Neural progenitor cell (in vitro differentiated cells): ENCODE measurements around the gene EPSTI1. TPM values are rescaled to one million over a fixed set of nuclear protein-coding genes. Genes with fewer than 3 reads are reported as not detected.

Experiments
- DNase-seq: peaks from one replicate; pipeline ENCODE4 v3.0.0-alpha.2; 2016; ENCODE audit warnings: low spot score
- H2AFZ ChIP-seq: fragments of 200-600 bp; sonication (generic); replicated peaks from 2 replicates; pipeline ENCODE4 v1.6.1; 2016; ENCODE audit warnings: antibody characterized with exemption
- H3F3A ChIP-seq: fragments of 200-600 bp; sonication (generic); 2 replicates; pipeline ENCODE4 v1.6.1; 2016; ENCODE audit warnings: antibody characterized with exemption, low read depth
- H3K27ac ChIP-seq: fragments of 200-600 bp; sonication (generic); 2 replicates; pipeline ENCODE4 v1.5.1; 2016; ENCODE audit warnings: mild to moderate bottlenecking
- H3K27me3 ChIP-seq: fragments of 200-600 bp; sonication (generic); 2 replicates; pipeline ENCODE4 v1.6.1; 2016; ENCODE audit warnings: mild to moderate bottlenecking, moderate library complexity
- H3K36me3 ChIP-seq: fragments of 200-600 bp; sonication (generic); 2 replicates; pipeline ENCODE4 v1.5.1; 2016
- H3K4me1 ChIP-seq: fragments of 200-600 bp; sonication (generic); 2 replicates; pipeline ENCODE4 v1.6.1; 2016; ENCODE audit warnings: mixed run types
- H3K4me2 ChIP-seq: fragments of 200-600 bp; sonication (generic); 2 replicates; pipeline ENCODE4 v1.6.1; 2016
- H3K4me3 ChIP-seq: fragments of 200-600 bp; sonication (generic); 2 replicates; pipeline ENCODE4 v1.5.1; 2016
- H3K79me2 ChIP-seq: fragments of 200-600 bp; sonication (generic); 2 replicates; pipeline ENCODE4 v1.6.1; 2016; ENCODE audit warnings: low read depth
- H3K9ac ChIP-seq: fragments of 200-600 bp; sonication (generic); 2 replicates; pipeline ENCODE4 v1.6.1; 2016
- H3K9me3 ChIP-seq: fragments of 200-600 bp; sonication (generic); 2 replicates; pipeline ENCODE4 v1.5.1; 2016; ENCODE audit warnings: low read depth
- H4K20me1 ChIP-seq: fragments of 200-600 bp; sonication (generic); 2 replicates; pipeline ENCODE4 v1.6.1; 2016; ENCODE audit warnings: low read depth
- H3K27ac Mint-ChIP-seq: 3 replicates; pipeline ENCODE4 v1.8.0; 2021; ENCODE audit warnings: mixed read lengths
- H3K27me3 Mint-ChIP-seq: 2 replicates; pipeline ENCODE4 v1.8.0; 2022; ENCODE audit warnings: low read depth, mild to moderate bottlenecking, inconsistent platforms, moderate library complexity, mixed read lengths; ENCODE audit not compliant: insufficient read depth
- H3K36me3 Mint-ChIP-seq: 3 replicates; pipeline ENCODE4 v1.8.0; 2021; ENCODE audit warnings: mixed read lengths
- H3K4me1 Mint-ChIP-seq: 3 replicates; pipeline ENCODE4 v1.8.0; 2021; ENCODE audit warnings: mixed read lengths
- H3K4me3 Mint-ChIP-seq: 3 replicates; pipeline ENCODE4 v1.8.0; 2021; ENCODE audit warnings: mild to moderate bottlenecking, moderate library complexity, mixed read lengths
- H3K9me3 Mint-ChIP-seq: 3 replicates; pipeline ENCODE4 v1.8.0; 2020; ENCODE audit warnings: mixed read lengths
- CTCF ChIP-seq: fragments of 200-600 bp; sonication (generic); IDR thresholded peaks from 2 replicates; pipeline ENCODE4 v1.5.1; 2017; ENCODE audit warnings: antibody characterized with exemption, mild to moderate bottlenecking
- EZH2 ChIP-seq: fragments of 200-600 bp; sonication (generic); IDR thresholded peaks from 2 replicates; pipeline ENCODE4 v1.6.1; 2017; ENCODE audit warnings: antibody characterized with exemption, mild to moderate bottlenecking, moderate library complexity
- EZH2phosphoT487 ChIP-seq: fragments of 200-600 bp; sonication (generic); IDR thresholded peaks from 2 replicates; pipeline ENCODE4 v1.6.1; 2017; ENCODE audit warnings: antibody characterized with exemption
- total RNA-seq: library from RNA; depleted of rRNA; stranded (reverse); fragments of >200 nt; gene quantifications from 2 replicates; pipeline ENCODE4 v1.2.3, GENCODE V29; 2015; ENCODE audit warnings: low replicate concordance

Gene EPSTI1
- total RNA-seq, 1 donor from 2014 or later = 0.32 TPM

- no peak overlapping the region for H3K4me2 ChIP-seq
- H3K36me3 ChIP-seq = no peaks in the 10 kb centered on the region
- H3K9me3 ChIP-seq = no peaks in the 10 kb centered on the region
- no peak overlapping the region for H3K4me3 Mint-ChIP-seq
- H3K36me3 Mint-ChIP-seq = no peaks in the 10 kb centered on the region
- H3K4me1 ChIP-seq = no peaks in the 10 kb centered on the region
- no peak for TF ChIP-seq CTCF
- no peak for TF ChIP-seq EZH2
- no peak for TF ChIP-seq EZH2phosphoT487
- no peaks in the 10 kb centered on the region for H3K4me1 Mint-ChIP-seq
- H3F3A ChIP-seq = no peaks in the 10 kb centered on the region
- no peak overlapping the region for H3K27ac ChIP-seq
- no peak overlapping the region for H2AFZ ChIP-seq
- no peaks in the 10 kb centered on the region for H3K9me3 Mint-ChIP-seq
- DNase-seq = no peak
- peaks cover 2% of the 10 kb centered on the region for H3K27me3 Mint-ChIP-seq
- H3K9ac ChIP-seq = no peak overlapping the region
- no peaks in the 10 kb centered on the region for H3K27me3 ChIP-seq
- H3K4me3 ChIP-seq = no peak overlapping the region
- H3K27ac Mint-ChIP-seq = no peak overlapping the region
- no peaks in the 10 kb centered on the region for H4K20me1 ChIP-seq
- H3K79me2 ChIP-seq = no peaks in the 10 kb centered on the region
These were observed 139.9 kb downstream of the EPSTI1 start for GRCh38 chr13:42852136-42852535.

- Mint-ChIP-seq H3K9me3 (no peaks in the 10 kb centered on the region), H3K4me3 (no peak overlapping the region), H3K36me3 (no peaks in the 10 kb centered on the region), H3K27ac (no peak overlapping the region), H3K27me3 (peaks cover 2% of the 10 kb centered on the region), H3K4me1 (no peaks in the 10 kb centered on the region)
- Histone ChIP-seq H3K9ac (no peak overlapping the region), H3K9me3 (no peaks in the 10 kb centered on the region), H3K79me2 (no peaks in the 10 kb centered on the region), H3K4me1 (no peaks in the 10 kb centered on the region), H3K36me3 (no peaks in the 10 kb centered on the region), H3F3A (no peaks in the 10 kb centered on the region), H2AFZ (no peak overlapping the region), H3K27ac (no peak overlapping the region), H3K27me3 (no peaks in the 10 kb centered on the region), H3K4me3 (no peak overlapping the region), H4K20me1 (no peaks in the 10 kb centered on the region), H3K4me2 (no peak overlapping the region)
- DNase-seq = no peak
- TF ChIP-seq EZH2phosphoT487 (no peak), EZH2 (no peak), CTCF (no peak)
These were observed 142.8 kb downstream of the EPSTI1 start for GRCh38 chr13:42849200-42849599.

- no peaks in the 10 kb centered on the region for H3K4me1 ChIP-seq
- no peaks in the 10 kb centered on the region for H4K20me1 ChIP-seq
- H3K27ac ChIP-seq = no peak overlapping the region
- Mint-ChIP-seq H3K27me3 (peaks cover 2% of the 10 kb centered on the region), H3K36me3 (no peaks in the 10 kb centered on the region), H3K4me3 (no peak overlapping the region), H3K27ac (no peak overlapping the region), H3K9me3 (no peaks in the 10 kb centered on the region), H3K4me1 (no peaks in the 10 kb centered on the region)
- no peaks in the 10 kb centered on the region for H3K79me2 ChIP-seq
- H3K4me2 ChIP-seq = no peak overlapping the region
- no peak overlapping the region for H3K4me3 ChIP-seq
- no peaks in the 10 kb centered on the region for H3K27me3 ChIP-seq
- H3K36me3 ChIP-seq = no peaks in the 10 kb centered on the region
- no peak overlapping the region for H2AFZ ChIP-seq
- no peaks in the 10 kb centered on the region for H3F3A ChIP-seq
- H3K9ac ChIP-seq = no peak overlapping the region
- DNase-seq = no peak
- TF ChIP-seq CTCF = no peak
- TF ChIP-seq EZH2 = no peak
- TF ChIP-seq EZH2phosphoT487 = no peak
- no peaks in the 10 kb centered on the region for H3K9me3 ChIP-seq
These were observed 144.0 kb downstream of the EPSTI1 start for GRCh38 chr13:42847891-42848663.
